ENCODE results near the gene TYMP. TPM values are rescaled to one million over a fixed set of nuclear protein-coding genes. Genes with fewer than 3 reads are reported as not detected.

TYMP gene
- total and polyA plus RNA-seq, 2 donors (not counting 1 experiment from before 2014, with no cell fraction given) = 43.6 to 45.1 TPM

DNA sequence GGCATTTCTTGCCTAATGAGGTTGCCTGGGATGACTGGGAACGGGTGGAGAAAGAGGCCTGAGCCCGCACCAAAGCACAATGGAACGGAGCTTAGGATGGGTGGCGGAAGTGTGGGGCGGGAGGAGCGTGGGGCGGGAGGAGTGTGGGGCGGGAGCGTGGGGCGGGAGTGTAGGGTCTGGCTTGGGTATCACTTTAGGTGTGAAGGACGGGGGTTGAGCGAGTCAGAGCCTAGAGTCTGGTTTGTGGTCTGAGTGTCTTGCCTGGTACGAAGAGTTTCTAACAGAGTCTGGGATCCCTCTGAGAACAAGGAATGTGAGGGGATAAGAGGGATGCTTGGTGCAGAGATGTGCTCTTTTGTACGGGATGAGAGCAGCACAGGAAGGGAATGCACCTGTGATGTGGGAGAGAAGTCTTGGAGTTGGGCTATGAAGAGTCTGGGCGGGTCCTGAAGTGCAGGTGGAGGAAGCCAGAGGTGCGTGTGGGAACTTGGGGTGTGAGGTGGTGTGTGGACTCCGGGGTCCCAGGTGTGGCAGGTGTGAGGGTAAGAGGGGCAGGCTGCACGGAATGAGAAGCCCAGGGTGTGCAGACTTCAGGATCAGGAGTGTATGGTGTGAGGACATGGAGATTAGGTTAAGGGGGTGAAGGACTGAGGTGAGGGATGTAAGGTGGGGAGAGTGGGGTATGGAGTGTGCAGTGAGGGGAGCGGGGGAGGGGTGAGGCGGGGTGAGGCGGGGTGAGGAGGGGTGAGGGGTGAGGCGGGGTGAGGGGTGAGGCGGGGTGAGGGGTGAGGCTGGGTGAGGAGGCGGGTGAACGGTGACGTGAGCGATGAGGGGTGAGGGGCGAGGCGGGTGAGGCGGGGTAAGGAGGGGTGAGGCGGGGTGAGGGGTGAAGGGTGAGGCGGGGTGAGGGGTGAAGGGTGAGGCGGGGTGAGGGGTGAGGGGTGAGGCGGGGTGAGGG, 31.9 kb upstream of the TYMP start:
- ATAC-seq (ENCODE audit: low read depth) = no peak
- Histone ChIP-seq H3K9me3 (ENCODE audit: control extremely low read depth in 1 of 3, control insufficient read depth in 2 of 3, insufficient read depth in 1 of 3, low read length in 2 of 3) (no peaks in the 10 kb centered on the region), H3K79me2 (ENCODE audit: control insufficient read depth, insufficient read depth, low read length) (no peaks in the 10 kb centered on the region), H3K4me1 (ENCODE audit: control insufficient read depth in 2 of 2, insufficient read depth in 2 of 2, low read length in 2 of 2) (peaks cover 5 to 9% of the 10 kb centered on the region in 2 donors), H3K36me3 (replicated peaks in 1 of 2; ENCODE audit: control extremely low read depth in 1 of 2, control insufficient read depth in 1 of 2, extremely low read depth in 1 of 2, insufficient read depth in 2 of 2, low read length in 1 of 2) (no peaks in the 10 kb centered on the region), H3K4me2 (replicated peaks; ENCODE audit: low read depth, low read length, poor library complexity, severe bottlenecking) (no peak overlapping the region), H3K27ac (ENCODE audit: low read length in 2 of 2) (no peak overlapping the region), H3K27me3 (replicated peaks in 1 of 4; ENCODE audit: control extremely low read depth in 1 of 4, control insufficient read depth in 3 of 4, insufficient read depth in 4 of 4, low read length in 3 of 4) (no peaks in the 10 kb centered on the region), H3K4me3 (ENCODE audit: control extremely low read depth in 1 of 5, extremely low read depth in 1 of 5, insufficient read depth in 1 of 5, low read depth in 2 of 5, low read length in 4 of 5) (no peak overlapping the region), H3K9ac (ENCODE audit: low read length) (no peak overlapping the region), H2AFZ (ENCODE audit: insufficient read depth, low read depth, low read length, poor library complexity, severe bottlenecking) (no peak overlapping the region), H4K20me1 (ENCODE audit: control insufficient read depth, insufficient read depth, low read length, poor library complexity, severe bottlenecking) (no peaks in the 10 kb centered on the region)
- no peak for DNase-seq
- no peak for TF ChIP-seq CTCF (IDR thresholded peaks at IDR 0.05)
- no peak for TF ChIP-seq EZH2 (IDR thresholded peaks at IDR 0.05; ENCODE audit: borderline replicate concordance, insufficient read depth, low read depth, low read length, poor library complexity, severe bottlenecking)
- H3K4me1 Mint-ChIP-seq = peaks cover 16% of the 10 kb centered on the region
- H3K27me3 Mint-ChIP-seq = no peaks in the 10 kb centered on the region
- ChIA-PET CTCF (interaction anchor here (2.4 to 2.7 kb wide), 2 partner anchors 14 to 35 kb away, joined by 6 to 13 read pairs; partner anchors contain the start of gene SCO2), POLR2A (interaction anchor here (0.6 to 1.1 kb wide), 2 partner anchors 12 to 28 kb away, joined by 4 to 6 read pairs; no protein-coding TSS in a partner anchor)
- 92% methylated on average over 18 of the region's 34 CpGs for WGBS (ENCODE audit: insufficient coverage)
- intact Hi-C loops (cut with micrococcal nuclease) = loop anchor here (1.0 to 2.0 kb wide), 7 partner anchors 13 to 67 kb away; partner anchors contain the start of genes ARSA and CHKB
- peak overlapping the region; percentile 65 for H3K27ac Mint-ChIP-seq
- peak overlapping the region; percentile 70 for H3K4me3 Mint-ChIP-seq
- H3K9me3 Mint-ChIP-seq (ENCODE audit: insufficient read depth) = no peaks in the 10 kb centered on the region

DNA sequence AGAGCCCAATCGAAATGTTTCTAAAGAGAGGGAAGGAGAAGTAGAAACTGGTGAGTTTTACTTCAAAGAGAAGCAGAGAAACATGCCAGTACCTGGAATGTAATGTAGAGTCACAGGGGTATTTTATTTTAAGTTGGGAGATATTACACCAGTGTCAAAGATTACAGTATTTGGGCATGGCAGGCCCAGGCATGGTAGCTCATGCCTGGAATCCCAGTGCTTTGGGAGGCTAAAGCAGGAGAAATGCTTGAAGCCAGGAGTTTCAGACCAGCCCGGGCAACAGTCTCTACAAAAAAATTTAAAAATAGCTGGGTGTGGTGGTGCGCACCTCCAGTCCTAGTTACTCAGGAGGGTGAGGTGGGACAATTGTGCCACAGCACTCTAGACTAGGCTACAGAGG, 30.2 kb upstream of the TYMP start:
- H3K27ac ChIP-seq (ENCODE audit: low read length in 2 of 2) = no peak overlapping the region
- H3K4me2 ChIP-seq (replicated peaks; ENCODE audit: low read depth, low read length, poor library complexity, severe bottlenecking) = no peak overlapping the region
- H3K79me2 ChIP-seq (ENCODE audit: control insufficient read depth, insufficient read depth, low read length) = no peaks in the 10 kb centered on the region
- Mint-ChIP-seq H3K4me3 (no peak overlapping the region), H3K27me3 (no peaks in the 10 kb centered on the region), H3K9me3 (ENCODE audit: insufficient read depth) (no peaks in the 10 kb centered on the region), H3K4me1 (peaks cover 16% of the 10 kb centered on the region), H3K27ac (no peak overlapping the region)
- H3K4me3 ChIP-seq (ENCODE audit: control extremely low read depth in 1 of 5, extremely low read depth in 1 of 5, insufficient read depth in 1 of 5, low read depth in 2 of 5, low read length in 4 of 5) = no peak overlapping the region
- ChIA-PET CTCF (interaction anchor here (1.0 to 2.7 kb wide), 5 partner anchors 12 to 62 kb away, joined by 3 to 13 read pairs (median 5); partner anchors contain the start of gene SCO2), POLR2A (interaction anchor here (1.4 kb wide), 1 partner anchor 12 kb away, joined by 5 read pairs; no protein-coding TSS in a partner anchor)
- TF ChIP-seq EZH2 (IDR thresholded peaks at IDR 0.05; ENCODE audit: borderline replicate concordance, insufficient read depth, low read depth, low read length, poor library complexity, severe bottlenecking) = no peak
- no peak for TF ChIP-seq CTCF (IDR thresholded peaks at IDR 0.05)
- no peaks in the 10 kb centered on the region for H3K27me3 ChIP-seq (replicated peaks in 1 of 4; ENCODE audit: control extremely low read depth in 1 of 4, control insufficient read depth in 3 of 4, insufficient read depth in 4 of 4, low read length in 3 of 4)
- intact Hi-C loops (cut with micrococcal nuclease) = no loop called here
- no peak overlapping the region for H2AFZ ChIP-seq (ENCODE audit: insufficient read depth, low read depth, low read length, poor library complexity, severe bottlenecking)
- WGBS (ENCODE audit: insufficient coverage) = 78% methylated on average over 3 of the region's 3 CpGs
- DNase-seq = no peak
- H4K20me1 ChIP-seq (ENCODE audit: control insufficient read depth, insufficient read depth, low read length, poor library complexity, severe bottlenecking) = no peaks in the 10 kb centered on the region
- H3K4me1 ChIP-seq (ENCODE audit: control insufficient read depth in 2 of 2, insufficient read depth in 2 of 2, low read length in 2 of 2) = peaks cover 5 to 9% of the 10 kb centered on the region in 2 donors
- H3K36me3 ChIP-seq (replicated peaks in 1 of 2; ENCODE audit: control extremely low read depth in 1 of 2, control insufficient read depth in 1 of 2, extremely low read depth in 1 of 2, insufficient read depth in 2 of 2, low read length in 1 of 2) = no peaks in the 10 kb centered on the region
- H3K9me3 ChIP-seq (ENCODE audit: control extremely low read depth in 1 of 3, control insufficient read depth in 2 of 3, insufficient read depth in 1 of 3, low read length in 2 of 3) = no peaks in the 10 kb centered on the region
- no peak overlapping the region for H3K9ac ChIP-seq (ENCODE audit: low read length)
- ATAC-seq (ENCODE audit: low read depth) = no peak

All from B cell (primary cell).